Left lung (tissue), 10 donors: Measurements from ENCODE around the gene IRX5. TPM values are rescaled to one million over a fixed set of nuclear protein-coding genes. Genes with fewer than 3 reads are reported as not detected.

Experiments used
- ATAC-seq: fragments of 200-7000 bp; cut with Tn5 transposase; one replicate; pipeline ENCODE4 v1.9.1; 2020; ENCODE audit warnings: moderate library complexity
- DNase-seq, 4 donors: peaks; one replicate each; pipeline ENCODE4 v3.0.0-alpha.2; 2013 to 2020
- H3K27ac ChIP-seq, 2 donors: fragments of 200-600 bp; sonication (generic) in 1 of 2; one replicate each; pipeline versions ENCODE4 v1.5.0 to v1.8.0; 2020 to 2021
- H3K27me3 ChIP-seq, 2 donors: fragments of 200-600 bp; sonication (generic) in 1 of 2; one replicate each; pipeline versions ENCODE4 v1.5.0 to v1.8.0; 2020 to 2021
- H3K36me3 ChIP-seq, 2 donors: fragments of 200-600 bp; sonication (generic) in 1 of 2; one replicate each; pipeline versions ENCODE4 v1.5.0 to v1.8.0; 2020 to 2021
- H3K4me1 ChIP-seq, 2 donors: fragments of 200-600 bp; one replicate each; pipeline ENCODE4 v1.8.0; 2021
- H3K4me3 ChIP-seq, 2 donors: fragments of 200-600 bp; sonication (generic) in 1 of 2; one replicate each; pipeline versions ENCODE4 v1.5.0 to v1.8.0; 2020 to 2021; ENCODE audit warnings: mild to moderate bottlenecking in 1 of 2
- H3K9me3 ChIP-seq, 2 donors: fragments of 200-600 bp; sonication (generic) in 1 of 2; one replicate each; pipeline versions ENCODE4 v1.5.0 to v1.8.0; 2020 to 2021
- intact Hi-C, 2 donors: fragments of 100-400 bp; cut with DNase I; formaldehyde crosslinking; loops; one replicate each; pipeline versions ENCODE4 v1.11.2 to v1.14.2; 2022
- polyA plus RNA-seq, 6 donors: library from polyadenylated mRNA; unstranded; fragments of 120-200 nt; gene quantifications; one replicate each; pipeline ENCODE4 v1.2.1, GENCODE V29; 2013; ENCODE audit not compliant: insufficient read length in 6 of 6
- total RNA-seq, 2 donors: library from RNA; stranded (reverse); fragmentation: NEBNext Ultra II Directional; extraction: Animal tissue kit (Norgen Biotek cat#: 25700); gene quantifications; one replicate each; pipeline ENCODE4 v1.2.1, GENCODE V29; 2021
- TF ChIP-seq, protein P1 (sequence below), 2 donors: fragments of 200-600 bp; sonication (generic) in 1 of 2; IDR thresholded peaks; one replicate each; pipeline versions ENCODE4 v1.5.0 to v1.8.0; 2021; ENCODE audit warnings: antibody characterized with exemption in 2 of 2
- donor health status: DM: no; HTN: yes; CAD: no.
- donor health status: DM: no; HTN: no; CAD: no.

The IRX5 gene
- total and polyA plus RNA-seq, 8 donors, result 12.8 to 35.4 (median 26.2) TPM

DNA sequence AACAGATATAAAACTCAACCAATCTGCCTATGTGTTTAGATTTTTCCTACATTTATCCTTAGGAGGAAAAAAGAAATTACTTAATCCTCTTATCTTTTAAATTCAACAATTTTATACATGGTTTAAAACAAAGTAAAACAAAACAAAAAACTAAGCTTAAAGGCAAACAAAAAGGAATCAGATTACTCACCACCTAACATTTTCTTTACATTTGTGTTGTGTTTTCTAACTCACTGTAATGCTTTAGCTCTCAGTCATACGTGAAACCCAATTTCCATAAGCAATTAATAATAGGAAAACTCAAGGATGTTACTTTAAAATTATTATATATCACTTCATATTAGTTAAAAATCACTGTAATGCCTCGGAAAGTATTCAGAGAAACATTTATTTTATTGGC is 6.7 kb upstream of the IRX5 start:
- peaks cover 0 to under 1% of the 10 kb centered on the region in 2 donors for H3K4me1 ChIP-seq
- TF ChIP-seq, protein P1, sequence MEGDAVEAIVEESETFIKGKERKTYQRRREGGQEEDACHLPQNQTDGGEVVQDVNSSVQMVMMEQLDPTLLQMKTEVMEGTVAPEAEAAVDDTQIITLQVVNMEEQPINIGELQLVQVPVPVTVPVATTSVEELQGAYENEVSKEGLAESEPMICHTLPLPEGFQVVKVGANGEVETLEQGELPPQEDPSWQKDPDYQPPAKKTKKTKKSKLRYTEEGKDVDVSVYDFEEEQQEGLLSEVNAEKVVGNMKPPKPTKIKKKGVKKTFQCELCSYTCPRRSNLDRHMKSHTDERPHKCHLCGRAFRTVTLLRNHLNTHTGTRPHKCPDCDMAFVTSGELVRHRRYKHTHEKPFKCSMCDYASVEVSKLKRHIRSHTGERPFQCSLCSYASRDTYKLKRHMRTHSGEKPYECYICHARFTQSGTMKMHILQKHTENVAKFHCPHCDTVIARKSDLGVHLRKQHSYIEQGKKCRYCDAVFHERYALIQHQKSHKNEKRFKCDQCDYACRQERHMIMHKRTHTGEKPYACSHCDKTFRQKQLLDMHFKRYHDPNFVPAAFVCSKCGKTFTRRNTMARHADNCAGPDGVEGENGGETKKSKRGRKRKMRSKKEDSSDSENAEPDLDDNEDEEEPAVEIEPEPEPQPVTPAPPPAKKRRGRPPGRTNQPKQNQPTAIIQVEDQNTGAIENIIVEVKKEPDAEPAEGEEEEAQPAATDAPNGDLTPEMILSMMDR (IDR thresholded peaks at IDR 0.05), result no peak
- no peaks in the 10 kb centered on the region for H3K9me3 ChIP-seq
- intact Hi-C loops, result no loop called here
- no peaks in the 10 kb centered on the region for H3K36me3 ChIP-seq
- ATAC-seq (no peak), DNase-seq (no peak)
- peaks cover 46 to 72% of the 10 kb centered on the region in 2 donors for H3K27me3 ChIP-seq
- H3K27ac ChIP-seq, result no peak overlapping the region
- H3K4me3 ChIP-seq, result no peak overlapping the region

DNA sequence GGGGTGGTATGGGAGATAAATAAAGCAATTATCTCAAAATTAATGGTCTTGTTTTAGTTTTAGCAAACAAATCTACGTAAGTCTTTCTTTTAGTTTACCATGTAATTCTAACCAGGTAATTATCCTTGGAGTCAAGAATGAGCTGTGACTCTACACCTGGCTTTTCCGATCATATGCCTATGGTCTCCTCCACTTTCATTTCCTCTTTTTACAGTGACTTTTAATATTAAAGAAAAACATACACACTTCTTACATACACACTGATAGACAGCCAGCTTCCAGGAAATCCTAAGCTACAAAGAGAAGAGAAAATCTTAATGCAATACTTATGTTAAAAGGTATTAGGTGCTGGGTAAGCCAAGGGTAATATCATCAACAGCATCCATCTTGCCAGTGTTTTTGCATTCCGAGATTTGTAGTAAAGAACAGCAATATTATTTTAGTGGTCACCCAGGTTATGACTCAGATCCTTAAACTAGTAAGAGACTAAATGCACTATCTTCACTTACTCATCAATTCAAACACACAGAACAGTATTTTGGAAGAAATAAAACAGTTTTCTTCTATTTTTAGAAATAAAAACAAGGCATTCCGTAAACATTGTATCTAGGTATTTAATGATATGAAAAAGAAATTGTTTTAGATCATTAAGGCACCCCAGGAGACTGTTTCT is 4.4 kb upstream of the IRX5 start:
- TF ChIP-seq, protein P1 (IDR thresholded peaks at IDR 0.05), result no peak
- H3K4me1 ChIP-seq, result peaks cover 0 to 20% of the 10 kb centered on the region in 2 donors
- ATAC-seq (no peak), DNase-seq (no peak)
- H3K27ac ChIP-seq, result peak overlapping the region in 1 of 2 donors; percentile 83
- H3K27me3 ChIP-seq, result peaks cover 49 to 91% of the 10 kb centered on the region in 2 donors
- H3K4me3 ChIP-seq, result no peak overlapping the region
- no peaks in the 10 kb centered on the region for H3K9me3 ChIP-seq
- intact Hi-C loops, result no loop called here
- no peaks in the 10 kb centered on the region for H3K36me3 ChIP-seq

DNA sequence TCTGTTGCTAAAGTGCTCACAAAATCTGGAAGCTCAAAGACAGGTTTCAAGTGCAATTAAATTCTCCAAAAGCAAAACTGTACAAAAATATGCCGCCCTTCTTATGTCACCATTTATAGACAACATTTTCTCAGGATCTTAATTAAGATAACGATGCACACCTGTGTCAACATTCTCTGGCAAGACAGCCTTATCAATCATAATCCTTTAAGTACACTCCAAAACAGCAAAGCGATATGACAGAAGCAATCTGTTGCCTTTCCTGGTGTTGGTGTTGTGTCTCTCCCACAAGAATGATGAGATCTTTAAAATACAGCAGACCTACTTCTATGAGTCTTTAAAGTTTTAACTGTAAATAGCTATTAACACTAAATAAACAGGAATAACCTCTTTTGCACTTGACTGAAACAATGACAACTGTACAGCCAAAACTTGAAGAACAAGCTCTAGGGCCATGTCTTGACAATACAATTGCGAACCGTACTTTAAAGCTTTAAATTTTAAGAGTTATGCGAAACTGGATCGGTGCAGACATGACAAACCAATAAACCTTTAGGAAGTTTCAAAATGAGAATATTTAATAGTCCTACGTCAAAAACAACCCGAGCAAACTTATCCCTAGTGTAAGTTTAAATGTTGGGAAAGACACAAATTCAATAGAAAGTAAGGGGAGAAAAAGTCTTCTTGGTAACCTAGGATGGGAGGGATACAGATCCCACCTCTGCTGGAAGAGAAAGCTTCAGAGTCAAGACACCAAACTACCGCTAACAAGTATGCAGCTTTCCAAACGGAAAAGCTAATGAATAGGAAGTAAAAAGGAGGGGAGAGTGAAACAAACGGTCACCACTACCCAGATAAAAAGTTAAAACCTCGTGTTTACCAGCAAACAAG is 3.3 kb upstream of the IRX5 start:
- Histone ChIP-seq H3K4me1 (peaks cover 0 to 22% of the 10 kb centered on the region in 2 donors), H3K9me3 (no peaks in the 10 kb centered on the region), H3K27me3 (peaks cover 56 to 97% of the 10 kb centered on the region in 2 donors), H3K4me3 (peak overlapping the region; percentile 52 to 54), H3K36me3 (no peaks in the 10 kb centered on the region), H3K27ac (peak overlapping the region; percentile 79 to 83)
- no peak for DNase-seq
- ATAC-seq, result no peak
- intact Hi-C loops, result no loop called here
- TF ChIP-seq, protein P1 (IDR thresholded peaks at IDR 0.05), result no peak

DNA sequence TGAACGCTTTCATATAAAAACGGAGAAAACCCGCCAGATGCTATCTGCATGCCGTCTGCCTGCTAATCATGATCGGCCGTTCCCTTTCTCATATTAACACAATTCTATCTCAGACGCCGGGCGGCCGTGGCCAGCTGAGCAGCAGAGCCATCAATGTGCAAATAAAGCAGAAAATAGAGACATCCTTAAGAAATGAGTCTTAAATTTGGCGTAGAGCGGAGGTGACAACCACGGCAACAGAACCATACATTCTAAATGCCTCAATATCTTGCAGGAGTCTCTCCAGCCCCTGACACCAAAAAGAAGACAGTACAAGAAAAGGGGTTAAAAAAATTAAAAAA is 2.7 kb upstream of the IRX5 start:
- intact Hi-C loops, result no loop called here
- Histone ChIP-seq H3K4me1 (peaks cover 0 to 22% of the 10 kb centered on the region in 2 donors), H3K36me3 (no peaks in the 10 kb centered on the region), H3K27ac (peak overlapping the region; percentile 79 to 83), H3K9me3 (no peaks in the 10 kb centered on the region), H3K27me3 (peaks cover 60 to 97% of the 10 kb centered on the region in 2 donors), H3K4me3 (peak overlapping the region; percentile 52 to 54)
- no peak for DNase-seq
- ATAC-seq, result no peak
- TF ChIP-seq, protein P1 (IDR thresholded peaks at IDR 0.05), result no peak
